K562 (cell line): ENCODE results near the gene ANXA4. TPM values are rescaled to one million over a fixed set of nuclear protein-coding genes. Genes with fewer than 3 reads are reported as not detected.

Experiments
- ATAC-seq: fragments of 200-7000 bp; cut with Tn5 transposase; 3 replicates; pipeline ENCODE4 v1.9.1; 2020; ENCODE audit warnings: moderate library complexity
- BruUV-seq: library from RNA; stranded (reverse); fragments of 400-500 nt; replicated peaks from 2 replicates; lab custom pipeline; 2021; lab: Mats Ljungman, UMichigan
- CTCF ChIA-PET: fragments of 300-600 bp; formaldehyde crosslinking; extraction: SDS; loops from one replicate; lab custom pipeline; 2021; ENCODE audit warnings: low intra/inter-chr PET ratio; lab: Yijun Ruan, JAX
- POLR2A ChIA-PET: fragments of 300-600, 350-650 bp; sonication (Branson Sonifier 250); formaldehyde crosslinking; extraction: SDS; loops from one replicate; lab custom pipeline; 2021; ENCODE audit warnings: antibody characterized with exemption, inconsistent platforms; lab: Yijun Ruan, JAX
- DNase-seq, 4 experiments: peaks; one replicate each; pipeline versions ENCODE4 v3.0.0 to v3.0.0-alpha.2; 2011 to 2018; ENCODE audit warnings: low spot score in 3 of 4, mixed read lengths in 3 of 4; ENCODE audit errors: extremely low read depth in 1 of 4
- FAIRE-seq: peaks from 2 replicates; lab custom pipeline; 2011; peaks lifted over from hg19 to GRCh38; lab: Jason Lieb, UNC
- H2AFZ ChIP-seq: 2 replicates; pipeline ENCODE4 v1.6.0; 2011; ENCODE audit warnings: low read depth, low read length, control low read depth, inconsistent platforms
- H3K27ac ChIP-seq: fragments of 200-600 bp; 3 replicates; pipeline ENCODE4 v1.8.0; 2011; ENCODE audit warnings: low read depth, mild to moderate bottlenecking, control low read depth, inconsistent platforms, low read length, moderate library complexity, mixed read lengths; ENCODE audit errors: extremely low read depth
- H3K27me3 ChIP-seq, 2 experiments: fragments of 300-600 bp in 1 of 2; 2 replicates in 1 of 2; 3 replicates in 1 of 2; pipeline versions ENCODE4 v1.6.0 to v1.8.0; 2011; ENCODE audit warnings: inconsistent platforms in 2 of 2, low read length in 2 of 2, mild to moderate bottlenecking in 1 of 2, mixed read lengths in 1 of 2, moderate library complexity in 1 of 2; ENCODE audit not compliant: control insufficient read depth in 2 of 2, insufficient read depth in 2 of 2
- H3K36me3 ChIP-seq: fragments of 300-600 bp; 3 replicates; pipeline ENCODE4 v1.8.0; 2011; ENCODE audit warnings: mild to moderate bottlenecking, low read length, inconsistent platforms; ENCODE audit not compliant: control insufficient read depth, insufficient read depth
- H3K4me1 ChIP-seq, 2 experiments: fragments of 200-600 bp in 1 of 2; replicated peaks in 1 of 2; 2 replicates in 1 of 2; 3 replicates in 1 of 2; pipeline versions ENCODE4 v1.5.1 to v1.8.0; 2011; ENCODE audit warnings: inconsistent platforms in 2 of 2, low read length in 2 of 2, mild to moderate bottlenecking in 1 of 2, mixed read lengths in 1 of 2, moderate library complexity in 1 of 2; ENCODE audit not compliant: control insufficient read depth in 2 of 2, insufficient read depth in 2 of 2
- H3K4me2 ChIP-seq: 2 replicates; pipeline ENCODE4 v1.6.1; 2011; ENCODE audit warnings: low read length, control low read depth, inconsistent platforms, mixed read lengths; ENCODE audit not compliant: insufficient read depth
- H3K4me3 ChIP-seq: fragments of 200-600 bp; sonication (generic), shearing (Covaris generic); 2 replicates; pipeline ENCODE4 v1.5.1; 2016; ENCODE audit warnings: control low read depth, inconsistent platforms
- H3K79me2 ChIP-seq: fragments of 200-600 bp; 3 replicates; pipeline ENCODE4 v1.8.0; 2011; ENCODE audit warnings: low read length, inconsistent platforms; ENCODE audit not compliant: control insufficient read depth, insufficient read depth
- H3K9ac ChIP-seq, 2 experiments: 2 replicates each; pipeline versions ENCODE4 v1.6.0 to v1.6.1; 2011; ENCODE audit warnings: low read depth in 2 of 2, low read length in 2 of 2, control low read depth in 1 of 2, inconsistent platforms in 1 of 2, mild to moderate bottlenecking in 1 of 2, mixed read lengths in 1 of 2; ENCODE audit not compliant: insufficient read depth in 1 of 2
- H3K9me1 ChIP-seq: one replicate; pipeline ENCODE4 v1.6.0; 2011; ENCODE audit warnings: inconsistent platforms, mild to moderate bottlenecking, low read length, moderate library complexity; ENCODE audit not compliant: control insufficient read depth, insufficient read depth
- H3K9me3 ChIP-seq: replicated peaks from 2 replicates; pipeline ENCODE4 v1.5.1; 2011; ENCODE audit warnings: low read depth, low read length, inconsistent platforms; ENCODE audit not compliant: control insufficient read depth, insufficient read depth
- H4K20me1 ChIP-seq: replicated peaks from 2 replicates; pipeline ENCODE4 v1.6.1; 2011; ENCODE audit warnings: low read length, inconsistent platforms, mixed read lengths; ENCODE audit not compliant: control insufficient read depth, insufficient read depth
- CBFA2T2 ChIP-seq: fragments of 450-650 bp; conservative IDR thresholded peaks from 2 replicates; pipeline ENCODE4 v1.6.1; 2017; ENCODE audit warnings: mild to moderate bottlenecking
- DPF2 ChIP-seq: fragments of 450-650 bp; IDR thresholded peaks from 2 replicates; pipeline ENCODE4 v1.6.1; 2016
- ELK3 ChIP-seq: fragments of 450-650 bp; formaldehyde crosslinking; IDR thresholded peaks from 2 replicates; pipeline ENCODE4 v1.4.0; 2020; ENCODE audit warnings: mild to moderate bottlenecking
- FOXJ3 ChIP-seq: sonication (generic); formaldehyde crosslinking; IDR thresholded peaks from 2 replicates; pipeline ENCODE4 v1.4.0; 2020; ENCODE audit warnings: mild to moderate bottlenecking, missing genetic modification reagents
- MYC ChIP-seq, 2 experiments: fragments of 250-450 bp in 1 of 2; sonication (Bioruptor Pico) in 1 of 2; IDR thresholded peaks; 2 replicates each; pipeline versions ENCODE4 v1.5.1 to v1.6.1; 2012 to 2021; ENCODE audit warnings: low read depth in 2 of 2, borderline replicate concordance in 1 of 2, improper control_type of control experiment in 1 of 2, low read length in 1 of 2, mild to moderate bottlenecking in 1 of 2, moderate library complexity in 1 of 2
- NKRF ChIP-seq: fragments of 450-650 bp; IDR thresholded peaks from 2 replicates; pipeline ENCODE4 v1.6.1; 2016; ENCODE audit warnings: borderline replicate concordance
- SMARCA4 ChIP-seq: fragments of 450-650 bp; IDR thresholded peaks from 2 replicates; pipeline ENCODE4 v1.6.1; 2016
- STAT6 ChIP-seq: sonication (generic); formaldehyde crosslinking; IDR thresholded peaks from 2 replicates; pipeline ENCODE4 v1.8.1; 2023; ENCODE audit warnings: mild to moderate bottlenecking, missing genetic modification reagents
- TFAP4 ChIP-seq: sonication (generic); formaldehyde crosslinking; IDR thresholded peaks from 2 replicates; pipeline ENCODE4 v1.8.0; 2022; ENCODE audit warnings: missing genetic modification reagents, mild to moderate bottlenecking, moderate library complexity, borderline replicate concordance
- ZNF133 ChIP-seq: fragments of 250-450 bp; sonication (Bioruptor Pico); IDR thresholded peaks from 2 replicates; pipeline ENCODE4 v1.4.0; 2020; ENCODE audit warnings: mild to moderate bottlenecking
- ZNF134 ChIP-seq: fragments of 250-450 bp; sonication (Bioruptor Pico); conservative IDR thresholded peaks from 2 replicates; pipeline ENCODE4 v1.4.0; 2020
- ZNF184 ChIP-seq: sonication (generic); formaldehyde crosslinking; IDR thresholded peaks from 2 replicates; pipeline ENCODE4 v1.5.0; 2020; ENCODE audit warnings: missing genetic modification reagents
- ZNF277 ChIP-seq: fragments of 250-450 bp; sonication (Bioruptor Pico); IDR thresholded peaks from 2 replicates; pipeline ENCODE4 v1.8.0; 2022; ENCODE audit warnings: inconsistent platforms, mild to moderate bottlenecking, moderate library complexity, borderline replicate concordance
- ZNF354B ChIP-seq: fragments of 250-450 bp; sonication (Bioruptor Pico); IDR thresholded peaks from 2 replicates; pipeline ENCODE4 v1.4.0; 2020
- WGBS: fragments of 100-300 bp; shearing (Covaris generic); methylation state at CpG from one replicate; pipeline ENCODE4 v1.1.6; 2016; ENCODE audit warnings: low coverage, mixed read lengths; ENCODE audit not compliant: insufficient coverage; ENCODE audit errors: missing lambda C conversion rate; 5-methylcytosine and 5-hydroxymethylcytosine counted together
- in situ Hi-C: fragments of 300-500 bp; cut with MboI; formaldehyde crosslinking; loops from 4 replicates; pipeline ENCODE4 v1.15.0; 2018; ENCODE audit warnings: inconsistent platforms, mixed read lengths
- intact Hi-C: fragments of 100-400 bp; cut with micrococcal nuclease; formaldehyde crosslinking; loops from 2 replicates; pipeline ENCODE4 v1.14.2; 2022
- polyA plus RNA-seq, 8 experiments: library from polyadenylated mRNA; depleted of rRNA in 4 of 8; stranded (reverse) in 5 of 8; unstranded in 3 of 8; fragments of >200 nt; fragmentation: Nextera tagmentation in 2 of 8; fragmentation: Illumina TruSeq in 1 of 8; extraction: Ambion mirVana in 2 of 8; extraction: Trizol in 1 of 8; gene quantifications; 2 replicates each; pipeline versions ENCODE4 v1.2.1 to v1.2.3, GENCODE V29; 2011 to 2014; ENCODE audit warnings: inconsistent platforms in 1 of 8, missing spikeins in 1 of 8
- total RNA-seq, 7 experiments: library from RNA; depleted of rRNA in 6 of 7; stranded (reverse); fragments of >200 nt in 6 of 7; fragmentation: Illumina TruSeq in 2 of 7; extraction: Trizol in 2 of 7; gene quantifications; 2 replicates each; pipeline versions ENCODE4 v1.2.1 to v1.2.3, GENCODE V29; 2011 to 2021; ENCODE audit warnings: low replicate concordance in 1 of 7

ANXA4 gene
- total and polyA plus RNA-seq, 9 of the 15 experiments (the other 6 are each of a cell fraction or from before 2014, with no cell fraction given) = 3.4 to 13.6 (median 11.6) TPM

GRCh38 chr2:69770193-69770702 lies 28.3 kb downstream of the ANXA4 start:
- WGBS = 22% methylated on average over 5 of the region's 5 CpGs
- Histone ChIP-seq H3K4me2 (no peak overlapping the region; the same call in 1 of the 2 replicates), H3K4me1 (peaks cover 14 to 19% of the 10 kb centered on the region in 2 experiments; a peak in 4 of 5 replicates), H2AFZ (peak overlapping the region; percentile 18), H3K27me3 (no peaks in the 10 kb centered on the region), H4K20me1 (no peaks in the 10 kb centered on the region), H3K9ac (no peak overlapping the region), H3K79me2 (no peaks in the 10 kb centered on the region), H3K36me3 (no peaks in the 10 kb centered on the region), H3K9me1 (no peaks in the 10 kb centered on the region), H3K9me3 (no peaks in the 10 kb centered on the region), H3K27ac (peak overlapping the region; percentile 20; the same call in 1 of the 3 replicates), H3K4me3 (no peak overlapping the region)
- ATAC-seq (peak; percentile 94), FAIRE-seq (peak; percentile 76), DNase-seq (peak; percentile 48 to 72 (median 62))
- in situ Hi-C loops (no loop called here), intact Hi-C loops (no loop called here)
- BruUV-seq = no TSS peak
- ChIA-PET CTCF (interaction anchor here (0.5 kb wide), 1 partner anchor 45 kb away, joined by 6 read pairs; no protein-coding TSS in a partner anchor), POLR2A (no interaction called here)
- TF ChIP-seq ZNF134 (CRISPR knock-in tag) (no peak), ZNF354B (no peak), TFAP4 (CRISPR knock-in tag) (peak; percentile 57), ZNF184 (CRISPR knock-in tag) (no peak), MYC (IDR thresholded peaks at IDR 0.05; ENCODE audit: low read depth, low read length) (peak; percentile 26; the same call in 1 of the 2 replicates), MYC (CRISPR knock-in tag; IDR thresholded peaks at IDR 0.05; ENCODE audit: borderline replicate concordance, low read depth) (no peak), ZNF277 (CRISPR knock-in tag) (no peak), DPF2 (peak; percentile 83), FOXJ3 (no peak), ELK3 (CRISPR knock-in tag) (no peak), CBFA2T2 (peak; percentile 28; the same call in 1 of the 2 replicates), ZNF133 (CRISPR knock-in tag) (no peak), SMARCA4 (peak; percentile 85), NKRF (no peak), STAT6 (CRISPR knock-in tag) (no peak)
